IMR-90 (cell line): ENCODE data around the gene DDX4.

Experiments
- CTCF ChIP-seq: conservative IDR thresholded peaks from 2 replicates; pipeline ENCODE4 v1.5.1; 2012; ENCODE audit warnings: mild to moderate bottlenecking, low read depth, low read length, improper control_type of control experiment
- FOS ChIP-seq: fragments of 150-350 bp; IDR thresholded peaks from 2 replicates; pipeline ENCODE4 v1.6.1; 2016; ENCODE audit warnings: low read depth, low read length
- POLR2A ChIP-seq: IDR thresholded peaks from 2 replicates; pipeline ENCODE4 v1.6.1; 2012; ENCODE audit warnings: mild to moderate bottlenecking, low read depth, low read length
- RCOR1 ChIP-seq: IDR thresholded peaks from 2 replicates; pipeline ENCODE4 v1.6.1; 2012; ENCODE audit warnings: mild to moderate bottlenecking, low read length, improper control_type of control experiment; ENCODE audit not compliant: insufficient replicate concordance
- RFX5 ChIP-seq: IDR thresholded peaks from 2 replicates; pipeline ENCODE4 v1.8.0; 2012; ENCODE audit warnings: low read depth, mild to moderate bottlenecking, low read length, moderate library complexity

GRCh38 chr5:55712023-55712859 is 25.6 kb upstream of the DDX4 start, which contains the start of gene SLC38A9:
- TF ChIP-seq CTCF (no peak), RCOR1 (no peak), RFX5 (no peak), POLR2A (no peak), FOS (no peak)
